ENCODE results near the gene NEURL3. TPM values are rescaled to one million over a fixed set of nuclear protein-coding genes. Genes with fewer than 3 reads are reported as not detected.

NEURL3 gene
- total RNA-seq, 1 experiment from 2014 or later = not detected

- H3K9me3 Mint-ChIP-seq (ENCODE audit: unreplicated experiment) = no peaks in the 10 kb centered on the region
- no TSS peak for BruUV-seq (replicated peaks)
- H3K27ac Mint-ChIP-seq (ENCODE audit: low read depth, unreplicated experiment) = no peak overlapping the region
- ChIA-PET CTCF (interaction anchor here (0.7 to 1.1 kb wide), 5 partner anchors 10 to 272 kb away, joined by 3 to 4 read pairs (median 3); no protein-coding TSS in a partner anchor), POLR2A (no interaction called here)
- TF ChIP-seq, protein P1, sequence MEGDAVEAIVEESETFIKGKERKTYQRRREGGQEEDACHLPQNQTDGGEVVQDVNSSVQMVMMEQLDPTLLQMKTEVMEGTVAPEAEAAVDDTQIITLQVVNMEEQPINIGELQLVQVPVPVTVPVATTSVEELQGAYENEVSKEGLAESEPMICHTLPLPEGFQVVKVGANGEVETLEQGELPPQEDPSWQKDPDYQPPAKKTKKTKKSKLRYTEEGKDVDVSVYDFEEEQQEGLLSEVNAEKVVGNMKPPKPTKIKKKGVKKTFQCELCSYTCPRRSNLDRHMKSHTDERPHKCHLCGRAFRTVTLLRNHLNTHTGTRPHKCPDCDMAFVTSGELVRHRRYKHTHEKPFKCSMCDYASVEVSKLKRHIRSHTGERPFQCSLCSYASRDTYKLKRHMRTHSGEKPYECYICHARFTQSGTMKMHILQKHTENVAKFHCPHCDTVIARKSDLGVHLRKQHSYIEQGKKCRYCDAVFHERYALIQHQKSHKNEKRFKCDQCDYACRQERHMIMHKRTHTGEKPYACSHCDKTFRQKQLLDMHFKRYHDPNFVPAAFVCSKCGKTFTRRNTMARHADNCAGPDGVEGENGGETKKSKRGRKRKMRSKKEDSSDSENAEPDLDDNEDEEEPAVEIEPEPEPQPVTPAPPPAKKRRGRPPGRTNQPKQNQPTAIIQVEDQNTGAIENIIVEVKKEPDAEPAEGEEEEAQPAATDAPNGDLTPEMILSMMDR (IDR thresholded peaks at IDR 0.05; ENCODE audit: unreplicated experiment) = no peak
- H3K4me1 Mint-ChIP-seq (ENCODE audit: insufficient read depth, unreplicated experiment) = no peaks in the 10 kb centered on the region
- no peak for DNase-seq (ENCODE audit: unreplicated experiment)
- H3K36me3 Mint-ChIP-seq (ENCODE audit: insufficient read depth, unreplicated experiment) = no peaks in the 10 kb centered on the region
- H3K27me3 Mint-ChIP-seq (ENCODE audit: insufficient read depth, unreplicated experiment) = no peaks in the 10 kb centered on the region
- intact Hi-C loops (cut with micrococcal nuclease) = no loop called here
- no peak overlapping the region for H3K4me3 Mint-ChIP-seq (ENCODE audit: unreplicated experiment)
Observed at GRCh38 chr2:96549967-96550786, 45.0 kb upstream of the NEURL3 start.

DNA sequence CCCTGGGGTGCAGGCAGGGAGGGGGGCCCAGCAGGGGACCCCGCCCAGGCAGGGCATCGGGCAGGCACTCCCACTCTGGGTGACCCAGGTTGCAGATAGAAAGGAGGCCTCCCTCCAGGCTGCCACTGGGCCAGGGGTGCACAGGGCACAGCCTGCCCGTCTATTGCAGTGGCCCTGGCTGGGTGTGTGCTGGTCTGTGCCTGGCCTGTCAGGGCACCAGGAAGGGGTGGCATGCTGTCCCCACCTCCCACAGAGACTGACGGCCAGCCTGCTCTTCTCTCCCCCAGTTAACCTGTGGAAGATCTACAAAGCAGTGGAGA lies 44.3 kb upstream of the NEURL3 start:
- Mint-ChIP-seq H3K4me3 (ENCODE audit: unreplicated experiment) (no peak overlapping the region), H3K36me3 (ENCODE audit: insufficient read depth, unreplicated experiment) (no peaks in the 10 kb centered on the region), H3K27ac (ENCODE audit: low read depth, unreplicated experiment) (no peak overlapping the region), H3K27me3 (ENCODE audit: insufficient read depth, unreplicated experiment) (no peaks in the 10 kb centered on the region), H3K4me1 (ENCODE audit: insufficient read depth, unreplicated experiment) (no peaks in the 10 kb centered on the region), H3K9me3 (ENCODE audit: unreplicated experiment) (no peaks in the 10 kb centered on the region)
- BruUV-seq (replicated peaks) = no TSS peak
- no peak for DNase-seq (ENCODE audit: unreplicated experiment)
- intact Hi-C loops (cut with micrococcal nuclease) = no loop called here
- TF ChIP-seq, protein P1 (IDR thresholded peaks at IDR 0.05; ENCODE audit: unreplicated experiment) = no peak
- ChIA-PET POLR2A (no interaction called here), CTCF (interaction anchor here (0.9 to 2.0 kb wide), 4 partner anchors 10 to 189 kb away, joined by 3 to 10 read pairs (median 3); no protein-coding TSS in a partner anchor)

DNA sequence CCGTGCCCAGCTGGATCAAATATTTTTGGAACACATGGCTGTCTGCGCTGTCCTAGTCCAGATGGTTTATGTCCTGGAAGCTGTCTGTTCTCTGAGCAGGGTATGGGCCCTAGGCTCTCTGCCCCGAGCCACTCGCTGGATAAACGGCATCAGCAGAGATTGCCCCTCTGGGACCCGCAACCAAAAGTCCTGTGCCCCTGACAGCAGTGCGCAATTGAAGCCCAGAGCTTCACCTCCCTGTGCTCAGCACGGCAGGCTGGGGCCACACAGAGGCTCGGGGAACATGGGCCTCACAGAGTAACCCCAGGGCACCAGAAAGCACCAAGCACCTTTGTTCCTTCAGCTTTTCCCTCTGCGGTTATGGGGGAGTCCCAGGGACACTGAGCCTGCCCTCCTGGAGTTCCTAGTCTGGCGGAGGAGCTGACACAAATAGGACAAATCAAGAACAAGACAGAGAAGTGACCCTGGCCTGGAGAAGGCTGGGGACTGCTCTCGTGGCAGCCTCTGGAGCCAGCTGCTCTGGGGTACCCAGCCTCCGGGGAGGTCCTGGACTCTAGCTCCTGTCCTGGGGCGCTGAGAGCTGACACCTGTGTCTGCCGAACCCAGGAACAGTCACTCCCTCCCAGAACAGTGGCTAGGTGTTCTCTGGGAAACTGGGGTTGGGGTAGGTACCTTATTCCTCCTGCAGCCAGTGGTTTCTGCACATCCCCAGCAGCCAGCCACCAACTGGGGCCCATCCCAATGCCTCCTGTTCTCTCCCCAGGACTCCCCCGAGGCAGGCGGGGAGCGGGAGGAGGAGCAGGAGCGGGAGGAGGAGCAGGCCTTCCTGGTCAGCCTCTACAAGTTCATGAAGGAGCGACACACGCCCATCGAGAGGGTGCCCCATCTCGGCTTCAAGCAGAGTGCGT lies 43.7 kb upstream of the NEURL3 start:
- POLR2A ChIA-PET = interaction anchor here (0.6 kb wide), 1 partner anchor 30 kb away, joined by 3 read pairs; no protein-coding TSS in a partner anchor
- TF ChIP-seq, protein P1 (IDR thresholded peaks at IDR 0.05; ENCODE audit: unreplicated experiment) = no peak
- no TSS peak for BruUV-seq (replicated peaks)
- no peak overlapping the region for H3K4me3 Mint-ChIP-seq (ENCODE audit: unreplicated experiment)
- no peak for DNase-seq (ENCODE audit: unreplicated experiment)
- H3K4me1 Mint-ChIP-seq (ENCODE audit: insufficient read depth, unreplicated experiment) = no peaks in the 10 kb centered on the region
- no peaks in the 10 kb centered on the region for H3K9me3 Mint-ChIP-seq (ENCODE audit: unreplicated experiment)
- no peaks in the 10 kb centered on the region for H3K36me3 Mint-ChIP-seq (ENCODE audit: insufficient read depth, unreplicated experiment)
- intact Hi-C loops (cut with micrococcal nuclease) = no loop called here
- H3K27me3 Mint-ChIP-seq (ENCODE audit: insufficient read depth, unreplicated experiment) = no peaks in the 10 kb centered on the region
- CTCF ChIA-PET = interaction anchor here (0.6 to 2.0 kb wide), 4 partner anchors 16 to 320 kb away, joined by 3 to 10 read pairs (median 3); no protein-coding TSS in a partner anchor
- no peak overlapping the region for H3K27ac Mint-ChIP-seq (ENCODE audit: low read depth, unreplicated experiment)

DNA sequence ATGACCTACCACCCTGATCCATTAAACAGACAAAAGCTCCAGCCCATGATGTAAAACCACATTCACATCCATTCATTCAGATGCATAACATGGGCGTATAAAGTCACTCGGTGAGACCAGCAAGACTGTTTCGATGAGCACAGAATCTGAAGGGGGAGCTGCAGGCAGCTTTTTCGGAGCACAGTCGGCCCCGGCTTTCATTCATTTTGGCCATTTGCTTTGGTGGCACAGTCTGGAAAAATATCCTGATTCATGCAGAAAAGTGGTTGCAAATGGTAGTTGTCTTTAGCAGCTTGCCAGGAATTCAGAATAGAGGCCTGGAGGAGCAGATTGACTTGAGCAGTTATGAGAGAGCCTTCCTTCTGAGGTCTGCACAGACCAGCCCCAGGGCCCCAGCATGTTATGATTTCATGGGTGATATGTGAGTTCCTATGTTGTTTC lies 42.6 kb upstream of the NEURL3 start:
- POLR2A ChIA-PET = no interaction called here
- BruUV-seq (replicated peaks) = no TSS peak
- H3K9me3 Mint-ChIP-seq (ENCODE audit: unreplicated experiment) = no peaks in the 10 kb centered on the region
- H3K4me1 Mint-ChIP-seq (ENCODE audit: insufficient read depth, unreplicated experiment) = no peaks in the 10 kb centered on the region
- H3K36me3 Mint-ChIP-seq (ENCODE audit: insufficient read depth, unreplicated experiment) = no peaks in the 10 kb centered on the region
- DNase-seq (ENCODE audit: unreplicated experiment) = no peak
- no peaks in the 10 kb centered on the region for H3K27me3 Mint-ChIP-seq (ENCODE audit: insufficient read depth, unreplicated experiment)
- no peak overlapping the region for H3K27ac Mint-ChIP-seq (ENCODE audit: low read depth, unreplicated experiment)
- H3K4me3 Mint-ChIP-seq (ENCODE audit: unreplicated experiment) = no peak overlapping the region
- intact Hi-C loops (cut with micrococcal nuclease) = no loop called here
- CTCF ChIA-PET = interaction anchor here (0.6 to 2.0 kb wide), 5 partner anchors 11 to 321 kb away, joined by 3 to 10 read pairs (median 3); no protein-coding TSS in a partner anchor
- TF ChIP-seq, protein P1 (IDR thresholded peaks at IDR 0.05; ENCODE audit: unreplicated experiment) = no peak
